GM23338 (cell line): ENCODE measurements around the gene PCNT. TPM values are rescaled to one million over a fixed set of nuclear protein-coding genes. Genes with fewer than 3 reads are reported as not detected.

Experiments
- ATAC-seq: fragments of 200-7000 bp; cut with Tn5 transposase; 3 replicates; pipeline ENCODE4 v1.9.1; 2020
- DNase-seq: peaks from one replicate; pipeline ENCODE4 v3.0.0-alpha.2; 2015; ENCODE audit warnings: low spot score
- H2AFZ ChIP-seq: fragments of 200-600 bp; sonication (generic); 2 replicates; pipeline ENCODE4 v1.8.0; 2016; ENCODE audit warnings: antibody characterized with exemption, mild to moderate bottlenecking, moderate library complexity
- H3F3A ChIP-seq: fragments of 200-600 bp; sonication (generic); replicated peaks from 2 replicates; pipeline ENCODE4 v1.8.0; 2017; ENCODE audit warnings: antibody characterized with exemption, mixed run types, low read depth
- H3K27ac ChIP-seq: fragments of 200-600 bp; sonication (generic); 2 replicates; pipeline ENCODE4 v1.6.1; 2016; ENCODE audit warnings: low read depth
- H3K27me3 ChIP-seq: fragments of 200-600 bp; sonication (generic); 2 replicates; pipeline ENCODE4 v1.8.0; 2016; ENCODE audit warnings: mild to moderate bottlenecking, mixed run types, moderate library complexity; ENCODE audit not compliant: insufficient read depth
- H3K36me3 ChIP-seq: fragments of 200-600 bp; sonication (generic); 2 replicates; pipeline ENCODE4 v1.8.0; 2016; ENCODE audit warnings: mild to moderate bottlenecking; ENCODE audit not compliant: insufficient read depth
- H3K4me1 ChIP-seq: fragments of 200-600 bp; sonication (generic); 2 replicates; pipeline ENCODE4 v1.8.0; 2016; ENCODE audit warnings: mild to moderate bottlenecking, moderate library complexity; ENCODE audit not compliant: insufficient read depth
- H3K4me2 ChIP-seq: fragments of 200-600 bp; sonication (generic); 2 replicates; pipeline ENCODE4 v1.7.1; 2017; ENCODE audit warnings: mixed run types
- H3K4me3 ChIP-seq: fragments of 200-600 bp; sonication (generic); 2 replicates; pipeline ENCODE4 v1.6.1; 2016; ENCODE audit warnings: mixed run types
- H3K79me2 ChIP-seq: fragments of 200-600 bp; sonication (generic); replicated peaks from 2 replicates; pipeline ENCODE4 v1.8.0; 2017; ENCODE audit warnings: mild to moderate bottlenecking; ENCODE audit not compliant: insufficient read depth
- H3K9me2 ChIP-seq: fragments of 200-600 bp; sonication (generic); 2 replicates; pipeline ENCODE4 v1.8.0; 2017; ENCODE audit not compliant: insufficient read depth
- H4K20me1 ChIP-seq: fragments of 200-600 bp; sonication (generic); replicated peaks from 2 replicates; pipeline ENCODE4 v1.8.0; 2017; ENCODE audit warnings: mild to moderate bottlenecking; ENCODE audit not compliant: insufficient read depth
- H3K27ac Mint-ChIP-seq: 2 replicates; pipeline ENCODE4 v1.8.0; 2020; ENCODE audit warnings: inconsistent platforms, mild to moderate bottlenecking, moderate library complexity, mixed read lengths
- H3K27me3 Mint-ChIP-seq: 3 replicates; pipeline ENCODE4 v1.8.0; 2022; ENCODE audit warnings: low read depth, mild to moderate bottlenecking, moderate library complexity, mixed read lengths, inconsistent platforms; ENCODE audit not compliant: insufficient read depth, poor library complexity
- H3K36me3 Mint-ChIP-seq: 3 replicates; pipeline ENCODE4 v1.8.0; 2021; ENCODE audit warnings: low read depth, mild to moderate bottlenecking, inconsistent platforms, moderate library complexity, mixed read lengths
- H3K4me1 Mint-ChIP-seq: 3 replicates; pipeline ENCODE4 v1.8.0; 2020; ENCODE audit warnings: mild to moderate bottlenecking, inconsistent platforms, mixed read lengths
- H3K4me3 Mint-ChIP-seq: 3 replicates; pipeline ENCODE4 v1.8.0; 2021; ENCODE audit warnings: moderate library complexity, mild to moderate bottlenecking, inconsistent platforms, mixed read lengths
- H3K9me3 Mint-ChIP-seq: 3 replicates; pipeline ENCODE4 v1.8.0; 2020; ENCODE audit warnings: moderate library complexity, mild to moderate bottlenecking, inconsistent platforms, mixed read lengths
- CREB1 ChIP-seq: fragments of 250-450 bp; sonication (Bioruptor Pico); IDR thresholded peaks from 2 replicates; pipeline ENCODE4 v1.5.0; 2020; ENCODE audit warnings: low read depth, mild to moderate bottlenecking, moderate library complexity
- CTCF ChIP-seq, 2 experiments: fragments of 200-600 bp in 1 of 2; sonication (generic) in 1 of 2; conservative IDR thresholded peaks; 2 replicates each; pipeline versions ENCODE4 v1.5.1 to v1.6.1; 2016 to 2017; ENCODE audit warnings: antibody characterized with exemption in 2 of 2, low read depth in 2 of 2, mild to moderate bottlenecking in 2 of 2, moderate library complexity in 1 of 2
- EZH2 ChIP-seq: fragments of 200-600 bp; sonication (generic); IDR thresholded peaks from one replicate; pipeline ENCODE4 v1.8.0; 2017; ENCODE audit warnings: antibody characterized with exemption, mild to moderate bottlenecking, low read depth; ENCODE audit not compliant: unreplicated experiment
- EZH2phosphoT487 ChIP-seq: fragments of 200-600 bp; sonication (generic); IDR thresholded peaks from one replicate; pipeline ENCODE4 v1.8.1; 2018; ENCODE audit warnings: antibody characterized with exemption; ENCODE audit not compliant: unreplicated experiment
- JUNB ChIP-seq: IDR thresholded peaks from one replicate; pipeline ENCODE4 v1.6.1; 2016; ENCODE audit warnings: antibody characterized with exemption; ENCODE audit not compliant: unreplicated experiment
- NANOG ChIP-seq: IDR thresholded peaks from 2 replicates; pipeline ENCODE4 v1.6.1; 2016; ENCODE audit warnings: antibody characterized with exemption, borderline replicate concordance
- POLR2AphosphoS5 ChIP-seq: IDR thresholded peaks from 2 replicates; pipeline ENCODE4 v1.6.1; 2016; ENCODE audit warnings: antibody characterized with exemption, low read depth
- REST ChIP-seq: IDR thresholded peaks from one replicate; pipeline ENCODE4 v1.6.1; 2018; ENCODE audit warnings: antibody characterized with exemption; ENCODE audit not compliant: unreplicated experiment
- STAT1 ChIP-seq: IDR thresholded peaks from one replicate; pipeline ENCODE4 v1.6.1; 2016; ENCODE audit warnings: antibody characterized with exemption; ENCODE audit not compliant: unreplicated experiment
- ZNF114 ChIP-seq: fragments of 250-450 bp; sonication (Bioruptor Pico); IDR thresholded peaks from 2 replicates; pipeline ENCODE4 v1.5.0; 2020; ENCODE audit warnings: mild to moderate bottlenecking, moderate library complexity
- ZNF331 ChIP-seq: fragments of 250-450 bp; sonication (Bioruptor Pico); IDR thresholded peaks from 2 replicates; pipeline ENCODE4 v1.5.0; 2020; ENCODE audit warnings: low read depth, mild to moderate bottlenecking, moderate library complexity
- polyA plus RNA-seq: library from polyadenylated mRNA; unstranded; fragments of >200 nt; fragmentation: Nextera tagmentation; extraction: Ambion mirVana; gene quantifications from 2 replicates; pipeline ENCODE4 v1.2.1, GENCODE V29; 2016
- total RNA-seq: library from RNA; depleted of rRNA; stranded (reverse); fragments of >200 nt; shearing (Covaris generic); gene quantifications from 2 replicates; pipeline ENCODE4 v1.2.3, GENCODE V29; 2014

The PCNT gene
- total and polyA plus RNA-seq, 2 experiments from 2014 or later = 39.6 to 46.1 TPM

- H3K4me3 ChIP-seq = no peak overlapping the region
- peaks cover 6% of the 10 kb centered on the region for H3K36me3 ChIP-seq
- H4K20me1 ChIP-seq = no peaks in the 10 kb centered on the region
- H3K4me1 Mint-ChIP-seq = peaks cover 31% of the 10 kb centered on the region
- H3K4me1 ChIP-seq = peaks cover 13% of the 10 kb centered on the region
- DNase-seq (no peak), ATAC-seq (peak; percentile 61)
- no peak overlapping the region for H2AFZ ChIP-seq
- H3K9me3 Mint-ChIP-seq = no peaks in the 10 kb centered on the region; the same call in 2 of the 3 replicates
- no peak overlapping the region; the same call in 1 of the 2 replicates for H3K27ac Mint-ChIP-seq
- H3K4me3 Mint-ChIP-seq = no peak overlapping the region
- no peaks in the 10 kb centered on the region for H3K79me2 ChIP-seq
- peaks cover 47% of the 10 kb centered on the region for H3K36me3 Mint-ChIP-seq
- H3F3A ChIP-seq = 0 out of 2 replicates have a peak, but pooled peaks cover 6% of the 10 kb centered on the region
- peaks cover 15% of the 10 kb centered on the region for H3K27me3 Mint-ChIP-seq
- TF ChIP-seq CREB1 (no peak), REST (no peak), ZNF331 (CRISPR knock-in tag) (no peak), POLR2AphosphoS5 (no peak), EZH2 (no peak), CTCF (conservative IDR thresholded peaks at IDR 0.05; ENCODE audit: low read depth in 2 of 2) (peak in 1 of 2 experiments; percentile 18; a peak in 1 of 4 replicates)
- H3K4me2 ChIP-seq = no peak overlapping the region
- no peaks in the 10 kb centered on the region for H3K27me3 ChIP-seq
- H3K9me2 ChIP-seq = no peaks in the 10 kb centered on the region
- no peak overlapping the region for H3K27ac ChIP-seq
Measured at GRCh38 chr21:46424039-46424591, 100.2 kb downstream of the PCNT start.

DNA sequence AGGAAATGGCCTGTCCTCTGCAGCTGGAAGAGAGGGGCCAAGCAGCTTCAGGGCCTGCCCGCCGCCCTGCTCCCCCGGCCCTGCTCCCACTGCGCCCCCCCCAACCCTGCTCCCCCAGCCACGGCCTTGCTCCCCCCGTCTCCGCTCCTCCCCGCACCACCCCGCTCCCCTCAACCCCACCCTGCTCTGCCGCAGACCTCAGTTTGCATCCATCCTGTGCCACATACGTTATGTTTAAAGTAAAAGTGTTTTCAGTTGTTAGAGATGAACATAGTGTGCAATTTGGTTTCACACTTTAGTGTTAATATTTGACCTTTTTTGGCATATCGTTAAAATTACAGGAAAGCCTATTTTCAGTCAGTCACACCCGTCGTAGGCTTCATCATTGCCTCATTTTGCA lies 100.7 kb downstream of the PCNT start:
- H3K27ac Mint-ChIP-seq = no peak overlapping the region
- H3K4me3 Mint-ChIP-seq = no peak overlapping the region; the same call in 2 of the 3 replicates
- TF ChIP-seq STAT1 (no peak), JUNB (no peak), EZH2 (no peak), ZNF114 (CRISPR knock-in tag) (no peak), CTCF (conservative IDR thresholded peaks at IDR 0.05; ENCODE audit: low read depth in 2 of 2) (no peak), CREB1 (no peak), REST (no peak), NANOG (no peak), EZH2phosphoT487 (no peak), POLR2AphosphoS5 (no peak)

More for the DNA sequence above, 100.7 kb downstream of the PCNT start:
- Histone ChIP-seq H3K4me2 (no peak overlapping the region), H3K9me2 (no peaks in the 10 kb centered on the region), H2AFZ (no peak overlapping the region), H4K20me1 (no peaks in the 10 kb centered on the region), H3K27me3 (no peaks in the 10 kb centered on the region), H3K79me2 (no peaks in the 10 kb centered on the region), H3K4me1 (peaks cover 13% of the 10 kb centered on the region), H3K4me3 (no peak overlapping the region), H3K36me3 (peaks cover 6% of the 10 kb centered on the region), H3F3A (0 out of 2 replicates have a peak, but pooled peaks cover 6% of the 10 kb centered on the region), H3K27ac (0 out of 2 replicates have a peak overlapping the region, but pooled peaks have one; percentile 19)
- Mint-ChIP-seq H3K27me3 (peaks cover 14% of the 10 kb centered on the region), H3K4me1 (peaks cover 31% of the 10 kb centered on the region), H3K36me3 (peaks cover 50% of the 10 kb centered on the region), H3K9me3 (no peaks in the 10 kb centered on the region; the same call in 2 of the 3 replicates)
- DNase-seq (no peak), ATAC-seq (no peak)
